Measurements from ENCODE around the gene MMRN2.

MMRN2 gene

GRCh38 chr10:86944031-86944419 is 13.4 kb downstream of the MMRN2 start:
- Histone ChIP-seq H3K4me2 (ENCODE audit: low read length) (no peak overlapping the region), H3K27me3 (ENCODE audit: control insufficient read depth, insufficient read depth, low read length) (no peaks in the 10 kb centered on the region), H3K9ac (no peak overlapping the region), H2AFZ (no peak overlapping the region), H3K36me3 (ENCODE audit: control insufficient read depth, insufficient read depth, low read length) (no peaks in the 10 kb centered on the region), H3K9me3 (ENCODE audit: control insufficient read depth, low read length) (no peaks in the 10 kb centered on the region), H3K27ac (no peak overlapping the region), H3K4me3 (ENCODE audit: low read depth, low read length) (no peak overlapping the region), H3K79me2 (no peaks in the 10 kb centered on the region), H3K4me1 (no peaks in the 10 kb centered on the region)
- TF ChIP-seq CTCF (IDR thresholded peaks at IDR 0.05) = no peak

DNA sequence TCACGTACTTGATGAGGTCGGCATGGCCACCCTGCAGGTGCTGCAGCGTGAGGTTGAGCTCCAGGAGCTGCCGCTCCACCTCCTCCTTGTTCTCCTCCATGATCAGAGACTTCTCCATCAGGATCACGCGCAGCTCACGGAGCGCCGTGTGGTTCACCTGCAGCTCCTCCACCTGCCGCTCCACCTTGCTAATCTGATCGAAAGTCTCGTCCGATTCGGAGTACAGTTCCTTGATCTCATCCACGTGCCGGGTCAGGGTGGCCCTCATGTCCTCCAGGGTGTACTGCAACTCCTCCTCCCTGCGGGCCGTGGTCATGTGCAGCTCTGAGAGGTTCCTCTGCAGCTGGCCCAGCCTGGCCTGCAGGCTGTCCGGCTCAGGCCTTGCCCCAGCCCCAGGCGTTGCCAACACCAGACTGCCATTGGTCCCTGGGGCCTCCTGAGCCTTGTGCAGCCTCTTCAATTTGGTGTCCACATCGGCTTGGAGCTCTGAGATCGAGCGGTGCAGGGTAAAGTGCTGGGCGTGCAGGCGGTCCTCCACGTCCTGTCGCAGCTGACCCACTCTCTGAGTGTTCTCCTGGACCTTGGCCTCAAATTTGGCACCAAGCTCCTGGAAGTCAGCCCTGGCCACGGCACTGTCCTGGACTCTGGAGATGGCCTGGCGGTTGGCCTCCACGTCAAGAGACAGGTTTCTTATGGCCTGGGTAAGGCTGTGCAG is 13.9 kb downstream of the MMRN2 start:
- no peak overlapping the region for H3K9ac ChIP-seq
- no peak for TF ChIP-seq CTCF (IDR thresholded peaks at IDR 0.05)
- no peaks in the 10 kb centered on the region for H3K36me3 ChIP-seq (ENCODE audit: control insufficient read depth, insufficient read depth, low read length)
- no peak overlapping the region for H2AFZ ChIP-seq
- no peaks in the 10 kb centered on the region for H3K4me1 ChIP-seq
- no peak overlapping the region for H3K4me3 ChIP-seq (ENCODE audit: low read depth, low read length)
- no peak overlapping the region for H3K4me2 ChIP-seq (ENCODE audit: low read length)
- no peaks in the 10 kb centered on the region for H3K27me3 ChIP-seq (ENCODE audit: control insufficient read depth, insufficient read depth, low read length)
- no peaks in the 10 kb centered on the region for H3K79me2 ChIP-seq
- H3K9me3 ChIP-seq (ENCODE audit: control insufficient read depth, low read length) = no peaks in the 10 kb centered on the region
- no peak overlapping the region for H3K27ac ChIP-seq

DNA sequence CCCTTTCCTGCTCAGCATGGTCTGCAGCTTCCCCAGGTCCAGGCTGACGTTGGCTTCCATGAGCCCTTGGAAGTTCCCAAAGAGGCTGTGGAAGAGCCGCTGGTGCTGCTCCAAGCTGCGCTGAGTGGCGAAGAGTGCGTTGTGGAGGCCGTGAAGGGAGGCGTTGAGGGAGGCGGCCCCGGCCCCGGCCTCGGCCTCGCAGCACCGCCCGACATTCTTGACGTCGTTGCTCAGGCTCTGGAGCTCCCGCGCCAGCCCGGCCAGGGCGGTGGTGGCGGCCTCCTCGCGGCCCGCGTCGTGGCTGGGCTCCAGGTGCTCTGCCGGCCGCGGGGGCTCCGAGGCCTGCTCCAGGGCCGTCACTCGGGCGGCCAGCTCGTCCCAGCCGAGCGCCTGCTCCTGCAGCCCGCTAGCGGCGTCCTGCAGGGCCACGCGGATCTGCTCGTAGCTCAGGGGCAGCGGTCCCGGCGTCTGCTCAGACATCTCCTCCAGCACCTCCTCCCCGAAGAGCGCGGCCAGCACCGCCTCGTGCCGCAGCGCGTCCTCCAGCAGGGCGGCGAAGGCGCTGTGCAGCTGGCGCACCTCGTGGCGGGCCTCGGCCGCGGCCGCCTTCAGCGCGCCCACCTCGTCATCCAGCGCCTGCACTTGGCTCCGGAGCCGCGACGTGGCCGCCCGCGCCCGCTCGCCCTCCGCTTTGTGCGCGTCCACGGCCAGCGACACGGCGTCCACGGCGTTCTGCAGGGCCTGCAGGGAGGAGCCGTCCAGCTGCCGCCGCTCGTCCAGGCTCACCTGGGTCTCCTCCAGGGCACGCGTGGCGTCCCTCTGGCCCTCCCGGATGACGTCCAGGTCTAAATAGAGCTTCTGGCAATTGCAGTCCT is 14.7 kb downstream of the MMRN2 start:
- no peaks in the 10 kb centered on the region for H3K9me3 ChIP-seq (ENCODE audit: control insufficient read depth, low read length)
- H3K4me3 ChIP-seq (ENCODE audit: low read depth, low read length) = no peak overlapping the region
- no peaks in the 10 kb centered on the region for H3K27me3 ChIP-seq (ENCODE audit: control insufficient read depth, insufficient read depth, low read length)

DNA sequence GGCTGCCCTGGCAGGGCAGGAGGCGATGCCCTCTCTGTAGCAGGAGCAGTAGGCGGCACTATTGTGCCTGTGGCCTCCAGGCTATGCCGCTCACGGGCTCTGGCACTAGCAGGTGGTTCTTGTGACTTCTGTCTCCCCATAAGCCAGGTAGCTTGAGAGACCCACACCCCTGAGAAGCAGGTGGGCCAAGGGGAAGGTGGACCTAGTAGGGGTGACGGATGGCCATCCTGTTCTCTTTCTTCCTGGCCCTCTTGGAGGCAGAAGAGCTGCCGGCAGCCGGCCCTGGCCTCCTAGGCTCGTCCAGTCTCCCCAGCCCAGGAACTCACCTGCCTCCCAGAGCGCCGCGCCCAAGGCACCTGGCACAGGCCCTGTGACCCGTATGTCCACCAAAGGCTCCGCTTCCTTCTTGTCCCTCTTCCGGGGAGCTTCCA is 15.4 kb downstream of the MMRN2 start:
- no peak overlapping the region for H3K9ac ChIP-seq
- TF ChIP-seq CTCF (IDR thresholded peaks at IDR 0.05) = no peak

More for the DNA sequence above, 14.7 kb downstream of the MMRN2 start:
- Histone ChIP-seq H3K4me2 (ENCODE audit: low read length) (no peak overlapping the region), H3K27ac (no peak overlapping the region), H3K4me1 (no peaks in the 10 kb centered on the region), H3K9ac (no peak overlapping the region), H3K79me2 (no peaks in the 10 kb centered on the region), H3K36me3 (ENCODE audit: control insufficient read depth, insufficient read depth, low read length) (no peaks in the 10 kb centered on the region), H2AFZ (peak overlapping the region; percentile 46)
- TF ChIP-seq CTCF (IDR thresholded peaks at IDR 0.05) = no peak

More for the DNA sequence above, 15.4 kb downstream of the MMRN2 start:
- Histone ChIP-seq H3K36me3 (ENCODE audit: control insufficient read depth, insufficient read depth, low read length) (no peaks in the 10 kb centered on the region), H3K79me2 (no peaks in the 10 kb centered on the region), H3K4me3 (ENCODE audit: low read depth, low read length) (no peak overlapping the region), H3K4me2 (ENCODE audit: low read length) (no peak overlapping the region), H3K4me1 (no peaks in the 10 kb centered on the region), H2AFZ (no peak overlapping the region), H3K27ac (no peak overlapping the region), H3K27me3 (ENCODE audit: control insufficient read depth, insufficient read depth, low read length) (no peaks in the 10 kb centered on the region), H3K9me3 (ENCODE audit: control insufficient read depth, low read length) (no peaks in the 10 kb centered on the region)
